Effector memory CD4-positive, alpha-beta T cell (primary cell): ENCODE data around the gene BPIFB6.

ENCODE experiments used
- DNase-seq, 3 donors: peaks; one replicate each; pipeline ENCODE4 v3.0.0-alpha.2; 2020
- H3K27ac ChIP-seq: 2 replicates; pipeline ENCODE4 v1.7.0; 2013; ENCODE audit warnings: mild to moderate bottlenecking, low read length, moderate library complexity; ENCODE audit not compliant: insufficient read depth, poor library complexity, severe bottlenecking
- H3K27me3 ChIP-seq: replicated peaks from 2 replicates; pipeline ENCODE4 v1.7.0; 2013; ENCODE audit warnings: mild to moderate bottlenecking, low read length; ENCODE audit not compliant: insufficient read depth, control insufficient read depth, poor library complexity, severe bottlenecking
- H3K36me3 ChIP-seq: 2 replicates; pipeline ENCODE4 v1.7.0; 2013; ENCODE audit warnings: mild to moderate bottlenecking, low read length, moderate library complexity; ENCODE audit not compliant: control insufficient read depth, insufficient read depth
- H3K4me1 ChIP-seq: 2 replicates; pipeline ENCODE4 v1.7.0; 2013; ENCODE audit warnings: low read length, mild to moderate bottlenecking; ENCODE audit not compliant: control insufficient read depth, insufficient read depth, poor library complexity, severe bottlenecking
- H3K4me3 ChIP-seq: 2 replicates; pipeline ENCODE4 v1.7.0; 2013; ENCODE audit warnings: low read length, low read depth, mild to moderate bottlenecking; ENCODE audit not compliant: insufficient read depth, poor library complexity, severe bottlenecking
- H3K9me3 ChIP-seq: 2 replicates; pipeline ENCODE4 v1.7.0; 2013; ENCODE audit warnings: mild to moderate bottlenecking, low read length, moderate library complexity; ENCODE audit not compliant: control insufficient read depth

BPIFB6 gene

DNA sequence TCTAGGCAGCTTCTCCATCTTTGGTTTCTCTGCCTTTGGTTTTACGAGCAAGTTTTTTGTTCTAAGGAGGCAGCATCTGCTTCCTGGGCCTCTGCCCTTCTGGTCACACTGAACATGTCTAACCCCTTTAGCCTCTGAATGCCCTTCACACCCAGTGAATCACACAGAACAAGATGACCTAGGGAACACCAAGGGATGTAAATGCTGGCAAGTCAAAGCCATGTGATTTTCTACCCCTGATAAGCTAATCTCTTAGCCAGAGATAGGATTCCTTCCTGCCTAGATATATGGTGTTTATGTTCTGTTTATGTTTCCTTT is 7.2 kb upstream of the BPIFB6 start:
- Histone ChIP-seq H3K36me3 (no peaks in the 10 kb centered on the region), H3K27me3 (no peaks in the 10 kb centered on the region)
- DNase-seq = no peak

DNA sequence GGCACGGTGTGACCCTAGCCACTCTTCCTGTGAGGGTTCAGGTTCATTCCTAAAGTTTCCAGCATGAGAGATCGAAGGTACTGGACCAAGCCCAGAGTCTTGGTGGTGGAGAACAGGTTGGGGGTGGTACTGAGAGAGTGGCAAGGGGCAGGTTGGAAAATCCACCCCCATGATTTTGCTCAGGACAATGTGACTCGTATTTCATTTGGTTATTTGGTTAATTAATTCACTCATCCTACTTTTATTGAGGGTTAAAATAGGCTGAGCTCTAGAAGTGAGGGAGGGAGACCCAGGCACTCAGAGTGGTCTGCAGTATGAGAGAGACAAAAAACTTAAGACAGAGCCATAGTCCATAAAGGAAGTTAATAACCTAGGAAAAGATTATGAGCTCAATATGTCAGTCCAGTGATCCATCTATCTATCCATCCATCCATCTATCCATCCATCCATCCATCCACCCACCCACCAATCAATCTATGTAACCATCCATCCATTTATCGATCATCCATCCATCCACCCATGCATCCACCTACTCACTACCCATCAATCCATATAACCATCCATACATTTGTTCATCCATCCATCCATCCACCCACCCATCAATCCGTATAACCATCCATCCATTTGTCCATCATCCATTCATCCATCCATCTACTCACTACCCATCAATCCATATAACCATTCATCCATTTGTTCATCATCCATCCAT is 6.7 kb upstream of the BPIFB6 start:
- Histone ChIP-seq H3K9me3 (no peaks in the 10 kb centered on the region), H3K27me3 (no peaks in the 10 kb centered on the region), H3K4me1 (no peaks in the 10 kb centered on the region), H3K27ac (no peak overlapping the region), H3K36me3 (no peaks in the 10 kb centered on the region), H3K4me3 (no peak overlapping the region)
- DNase-seq = no peak

More for the DNA sequence above, 7.2 kb upstream of the BPIFB6 start:
- H3K27ac ChIP-seq = no peak overlapping the region
- H3K9me3 ChIP-seq = no peaks in the 10 kb centered on the region
- H3K4me1 ChIP-seq = no peaks in the 10 kb centered on the region
- no peak overlapping the region for H3K4me3 ChIP-seq

DNA sequence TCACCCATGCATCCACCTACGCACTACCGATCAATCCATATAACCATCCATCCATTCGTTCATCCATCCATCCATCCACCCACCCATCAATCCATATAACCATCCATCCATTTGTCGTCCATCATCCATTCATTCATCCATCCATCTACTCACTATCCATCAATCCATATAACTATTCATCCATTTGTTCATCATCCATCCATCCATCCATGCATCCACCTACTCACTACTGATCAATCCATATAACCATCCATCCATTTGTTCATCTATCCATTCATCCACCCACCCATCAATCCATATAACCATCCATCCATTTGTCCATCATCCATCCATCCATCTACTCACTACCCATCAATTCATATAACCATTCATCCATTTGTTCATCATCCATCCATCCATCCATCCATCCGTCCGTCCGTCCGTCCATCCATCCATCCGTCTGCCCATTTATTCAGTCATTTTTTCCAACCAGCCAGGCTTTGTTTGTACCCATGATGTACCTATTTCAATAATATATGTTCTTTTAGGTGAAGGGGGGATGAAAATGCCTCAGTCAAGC is 6.1 kb upstream of the BPIFB6 start:
- no peak for DNase-seq
- Histone ChIP-seq H3K36me3 (no peaks in the 10 kb centered on the region), H3K27me3 (no peaks in the 10 kb centered on the region), H3K27ac (no peak overlapping the region), H3K4me3 (no peak overlapping the region), H3K4me1 (no peaks in the 10 kb centered on the region), H3K9me3 (no peaks in the 10 kb centered on the region)

DNA sequence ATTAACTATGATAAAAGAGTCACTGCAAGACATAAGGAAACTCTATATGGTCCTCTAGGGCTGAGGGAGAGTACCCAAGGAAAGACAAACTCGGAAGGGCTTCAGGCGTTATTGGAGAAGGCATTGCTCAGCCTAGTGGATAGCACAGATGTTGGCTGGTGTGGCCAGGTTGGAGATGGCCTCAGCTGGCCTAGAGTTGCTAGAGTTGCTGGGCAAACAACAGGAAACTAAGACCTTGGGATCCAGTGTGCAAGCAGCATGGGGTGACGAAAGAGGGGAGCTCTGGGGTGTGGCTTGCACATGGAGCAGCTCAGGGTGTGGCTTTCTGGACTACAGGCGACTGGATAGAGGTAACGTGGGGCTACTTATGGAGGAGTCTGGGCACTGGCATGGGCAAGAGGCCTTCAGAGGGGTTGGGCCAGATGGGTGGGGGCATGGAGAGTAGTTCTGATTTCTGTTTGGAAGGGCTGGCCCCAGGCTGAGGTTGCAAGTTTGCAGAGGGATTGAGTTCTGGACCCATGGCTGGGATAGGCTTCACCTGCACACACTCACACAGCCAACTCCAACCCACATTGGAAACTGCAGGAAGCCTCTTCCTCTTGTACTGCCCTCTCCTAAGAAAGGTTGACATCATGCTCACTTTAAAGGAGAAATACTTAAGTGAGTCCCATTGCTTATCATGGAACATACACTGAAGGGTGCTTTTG is 5.2 kb upstream of the BPIFB6 start:
- no peaks in the 10 kb centered on the region for H3K9me3 ChIP-seq
- H3K4me1 ChIP-seq = no peaks in the 10 kb centered on the region
- H3K4me3 ChIP-seq = no peak overlapping the region
- no peak overlapping the region for H3K27ac ChIP-seq
- no peaks in the 10 kb centered on the region for H3K27me3 ChIP-seq
- DNase-seq = no peak
- H3K36me3 ChIP-seq = no peaks in the 10 kb centered on the region

DNA sequence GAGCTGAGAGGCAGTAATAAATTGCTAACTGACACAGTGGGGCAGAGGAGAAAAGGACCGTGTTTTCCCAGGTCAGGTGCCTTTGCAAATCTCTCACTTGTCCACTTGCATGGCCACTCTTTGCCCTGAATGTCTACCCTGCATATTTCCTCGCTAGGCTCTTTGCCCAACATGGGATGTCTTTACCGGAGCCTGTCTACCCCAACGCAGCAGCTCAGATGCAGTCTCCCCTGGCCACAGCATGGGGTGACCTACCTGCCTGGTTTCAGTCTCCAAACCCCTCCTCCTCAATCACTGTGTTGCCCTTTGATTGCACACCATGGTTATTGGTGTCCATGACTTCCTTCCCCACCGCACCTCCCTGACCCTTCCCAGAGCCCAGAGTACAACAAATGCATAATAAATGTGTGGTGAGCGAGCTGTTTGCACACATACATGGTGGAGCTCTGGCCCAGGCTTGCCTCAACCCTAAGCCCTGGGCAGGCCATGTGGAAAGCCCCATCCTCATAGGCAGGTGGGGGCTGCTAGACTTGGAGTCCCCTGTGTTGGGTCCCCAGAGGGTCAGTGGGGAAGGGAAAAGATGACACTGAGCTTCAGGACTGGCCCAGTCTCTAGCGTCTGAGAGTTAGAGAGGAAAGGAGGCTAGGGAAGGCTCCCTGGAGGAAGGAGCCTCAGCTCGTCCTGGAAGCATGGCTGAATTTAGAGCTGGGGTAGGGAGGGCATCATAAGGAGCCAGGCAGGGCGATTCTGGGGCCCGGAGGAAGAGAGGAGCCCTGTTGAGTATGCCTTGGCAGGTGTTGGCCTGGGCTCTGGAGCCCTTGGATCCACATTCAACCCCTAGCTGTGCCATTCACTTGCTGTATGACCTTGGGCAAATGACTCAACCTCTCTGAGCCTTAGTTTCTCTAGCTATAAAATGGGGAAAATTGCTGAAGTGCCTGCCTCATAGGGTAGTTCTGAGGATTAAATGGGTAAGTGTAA is 4.4 kb upstream of the BPIFB6 start:
- DNase-seq = no peak

DNA sequence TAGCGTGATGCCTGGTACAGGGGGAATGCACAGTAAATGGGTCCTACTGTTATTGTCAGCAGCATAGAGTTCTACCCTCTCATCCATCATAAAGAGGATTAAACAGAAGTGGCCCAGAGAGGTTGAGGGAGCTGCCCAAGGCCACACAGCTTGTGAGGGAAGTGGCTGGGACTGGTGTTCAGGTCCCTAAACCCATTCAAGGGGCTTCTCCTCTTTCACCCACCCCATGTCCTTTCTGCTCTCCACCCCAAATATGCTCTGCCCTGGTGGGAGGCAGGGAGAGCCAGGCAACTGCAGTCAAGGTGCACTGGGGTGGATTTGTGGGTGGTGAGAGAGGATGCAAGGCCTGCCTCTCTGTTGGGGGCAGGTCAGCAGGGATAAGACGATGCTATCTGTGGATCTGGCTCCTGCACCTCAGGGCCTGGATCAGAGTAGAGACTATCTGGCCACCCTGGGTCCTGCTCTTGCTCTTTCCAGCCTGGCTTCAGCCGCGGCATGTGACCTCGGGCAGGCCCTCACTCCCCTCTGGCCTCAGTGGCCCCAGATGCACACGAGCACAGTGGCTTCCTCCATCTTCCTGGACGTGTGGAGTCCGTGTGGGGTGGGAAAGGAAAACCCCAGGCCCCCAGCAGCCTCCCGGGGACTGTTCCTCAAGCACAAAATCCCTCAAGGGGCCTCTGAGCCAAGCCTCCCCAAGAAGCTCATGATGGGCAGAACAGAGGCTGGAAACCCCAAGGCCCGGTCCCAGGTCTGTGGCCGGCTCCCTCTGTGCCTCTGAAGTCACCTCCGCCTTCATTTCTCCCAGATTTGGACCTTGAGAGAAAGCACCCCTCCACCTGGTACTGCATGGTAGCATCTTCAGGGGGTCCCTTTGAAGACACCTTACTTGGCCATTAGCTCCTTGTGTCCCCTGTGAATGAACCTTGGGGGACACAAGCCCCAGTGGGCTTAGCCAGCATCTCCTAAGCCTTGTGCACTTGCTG is 3.4 kb upstream of the BPIFB6 start:
- H3K27ac ChIP-seq = no peak overlapping the region
- H3K4me1 ChIP-seq = no peaks in the 10 kb centered on the region
- H3K9me3 ChIP-seq = no peaks in the 10 kb centered on the region
- no peak overlapping the region for H3K4me3 ChIP-seq
- H3K27me3 ChIP-seq = no peaks in the 10 kb centered on the region
- DNase-seq = no peak
- H3K36me3 ChIP-seq = no peaks in the 10 kb centered on the region

More for the DNA sequence above, 4.4 kb upstream of the BPIFB6 start:
- H3K4me1 ChIP-seq = no peaks in the 10 kb centered on the region
- no peak overlapping the region for H3K4me3 ChIP-seq
- no peaks in the 10 kb centered on the region for H3K36me3 ChIP-seq
- H3K27ac ChIP-seq = no peak overlapping the region
- no peaks in the 10 kb centered on the region for H3K27me3 ChIP-seq
- H3K9me3 ChIP-seq = no peaks in the 10 kb centered on the region

DNA sequence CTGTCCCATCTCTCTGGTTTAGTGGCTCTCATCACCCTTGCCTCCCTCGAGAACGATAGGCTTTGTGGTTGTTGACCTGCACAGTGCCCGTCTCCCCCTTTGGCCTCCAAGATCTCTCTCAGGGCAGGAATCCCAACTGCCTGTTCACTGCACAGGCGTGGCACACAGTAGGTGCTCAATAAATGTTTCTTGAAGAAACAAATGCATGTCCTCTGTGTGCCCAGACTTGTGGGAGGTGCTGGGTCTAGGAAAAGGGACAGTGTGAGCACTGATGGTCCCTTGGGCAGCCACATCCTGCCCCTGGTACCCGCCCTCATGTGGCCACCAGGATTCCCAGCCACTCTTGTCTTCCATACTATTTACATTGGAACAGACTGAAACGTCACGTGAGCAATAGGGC is 2.6 kb upstream of the BPIFB6 start:
- Histone ChIP-seq H3K4me1 (no peaks in the 10 kb centered on the region), H3K4me3 (no peak overlapping the region), H3K36me3 (no peaks in the 10 kb centered on the region), H3K27me3 (no peaks in the 10 kb centered on the region), H3K9me3 (no peaks in the 10 kb centered on the region), H3K27ac (no peak overlapping the region)
- no peak for DNase-seq

DNA sequence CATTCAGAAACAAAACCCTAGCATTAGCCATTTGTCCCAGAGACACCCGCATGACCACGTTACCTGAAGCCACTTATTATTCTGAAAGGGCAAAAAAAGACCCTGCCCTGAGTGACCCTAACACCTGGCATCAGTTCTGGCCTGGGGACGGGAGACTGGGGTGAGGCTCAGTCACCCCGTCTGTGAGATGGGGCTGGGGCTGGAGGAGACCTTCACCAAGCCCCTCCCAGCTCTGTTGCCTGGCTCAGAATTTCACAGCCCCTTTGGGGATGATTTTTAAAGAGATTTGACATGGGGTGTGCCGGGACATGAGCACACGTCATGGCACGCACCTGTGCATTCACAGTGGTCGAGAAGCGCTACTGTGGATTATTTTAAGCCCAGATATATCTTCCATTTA is 1.4 kb upstream of the BPIFB6 start:
- H3K4me1 ChIP-seq = no peaks in the 10 kb centered on the region
- no peak overlapping the region for H3K27ac ChIP-seq

DNA sequence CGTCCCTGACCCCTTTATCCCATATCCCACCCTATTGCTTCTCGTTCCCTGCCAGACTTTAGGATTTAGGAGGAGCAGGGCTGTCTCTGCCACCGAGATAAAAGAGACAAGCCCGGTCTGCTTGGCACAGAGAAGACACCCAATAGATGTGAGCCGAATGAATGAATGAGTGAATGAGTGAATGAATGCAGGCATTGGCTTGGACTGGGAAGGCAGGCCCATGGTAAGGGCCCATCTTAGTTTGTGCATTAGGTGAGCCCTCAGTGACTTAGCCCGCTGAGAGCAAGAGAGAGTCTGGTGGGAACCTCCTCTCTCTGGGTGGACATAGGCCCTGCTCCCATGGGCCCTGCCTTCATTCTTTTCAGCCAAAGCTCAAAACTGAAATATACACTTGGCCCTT is 879 bp upstream of the BPIFB6 start:
- no peak overlapping the region for H3K4me3 ChIP-seq
- no peaks in the 10 kb centered on the region for H3K27me3 ChIP-seq
- H3K36me3 ChIP-seq = no peaks in the 10 kb centered on the region
- no peak overlapping the region for H3K27ac ChIP-seq
- H3K9me3 ChIP-seq = no peaks in the 10 kb centered on the region
- no peak for DNase-seq
- H3K4me1 ChIP-seq = no peaks in the 10 kb centered on the region

More for the DNA sequence above, 1.4 kb upstream of the BPIFB6 start:
- H3K4me3 ChIP-seq = no peak overlapping the region
- H3K9me3 ChIP-seq = no peaks in the 10 kb centered on the region
- no peak for DNase-seq
- no peaks in the 10 kb centered on the region for H3K36me3 ChIP-seq
- no peaks in the 10 kb centered on the region for H3K27me3 ChIP-seq
